GM03348 (cell line): Measurements from ENCODE around the gene MAN2A2.

ENCODE experiments used
- DNase-seq: peaks from one replicate; pipeline ENCODE4 v3.0.0; 2012; ENCODE audit warnings: low spot score

MAN2A2 gene

DNA sequence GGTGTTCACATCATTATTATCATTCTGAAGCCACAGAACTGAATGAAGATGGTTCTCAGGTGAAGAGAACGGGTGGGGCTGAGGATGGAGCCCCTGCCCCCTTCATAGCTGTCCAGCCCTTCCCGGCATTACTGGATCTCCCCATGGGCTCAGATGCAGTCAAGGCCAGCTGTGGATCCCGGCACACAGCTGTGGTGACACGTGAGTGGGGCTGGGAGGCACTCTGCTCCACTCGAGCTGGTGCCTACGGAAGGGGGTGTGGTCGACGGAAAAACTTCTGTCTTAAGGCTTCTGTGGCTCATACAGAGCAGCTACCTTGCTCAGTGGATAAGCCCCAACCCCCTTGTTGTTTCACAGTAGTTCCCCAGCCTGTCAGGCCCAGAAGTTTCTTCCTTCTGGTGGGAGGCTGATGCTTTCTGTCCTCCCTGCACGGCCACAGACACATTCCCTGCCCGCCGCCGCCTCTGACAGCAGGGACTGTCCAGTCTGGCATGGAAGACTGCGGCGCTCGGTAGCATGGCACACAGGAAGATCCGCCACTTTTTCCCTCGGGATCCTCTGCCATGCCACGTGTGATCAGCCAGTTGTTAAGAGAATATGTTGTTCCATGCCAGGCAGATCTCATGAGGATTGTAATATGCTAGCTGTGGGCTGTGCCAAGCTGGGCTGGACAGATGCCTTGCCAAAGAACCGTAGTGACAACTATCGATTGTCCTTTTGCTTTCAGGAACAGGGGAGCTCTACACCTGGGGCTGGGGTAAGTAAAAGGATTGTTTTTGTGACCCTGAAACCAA is 57.4 kb downstream of the MAN2A2 start:
- no peak for DNase-seq

DNA sequence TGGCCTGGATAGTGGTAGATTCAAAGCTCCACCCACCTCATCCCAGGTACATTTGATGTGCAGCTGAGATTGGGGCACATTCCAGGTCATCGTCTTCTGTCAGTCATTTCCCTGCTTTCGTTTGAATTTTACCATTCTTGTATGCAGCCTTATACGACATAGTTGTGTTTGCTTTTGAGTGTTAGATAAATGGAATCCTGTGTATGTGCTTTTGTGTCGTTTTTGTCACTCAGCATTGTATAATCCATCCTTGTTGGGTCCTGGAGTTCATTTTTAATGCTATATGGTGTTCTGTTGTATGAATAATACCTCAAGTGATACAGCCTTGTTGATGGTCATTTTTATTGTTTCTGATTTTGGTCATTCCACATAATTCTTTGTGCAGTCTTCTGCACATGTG is 58.9 kb downstream of the MAN2A2 start:
- DNase-seq, result no peak

DNA sequence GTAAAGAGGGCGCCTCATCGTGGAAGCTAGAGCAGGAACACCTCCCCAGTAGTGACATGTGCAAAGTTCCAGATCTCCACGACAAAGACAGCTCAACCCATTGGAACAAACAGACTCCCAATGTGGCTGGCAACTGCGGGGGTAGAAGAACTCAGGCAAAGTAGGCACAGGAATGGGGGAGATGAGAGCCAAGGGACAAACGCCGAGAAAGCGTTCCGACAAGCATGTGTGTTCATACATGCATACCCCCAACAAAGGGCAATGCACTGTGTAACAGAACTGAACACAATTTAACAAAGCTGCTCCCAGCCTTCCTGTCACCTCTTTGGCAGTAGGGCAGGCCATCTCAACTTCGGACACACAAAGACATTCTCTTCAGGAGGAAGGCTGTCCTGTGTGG is 63.2 kb downstream of the MAN2A2 start:
- no peak for DNase-seq

DNA sequence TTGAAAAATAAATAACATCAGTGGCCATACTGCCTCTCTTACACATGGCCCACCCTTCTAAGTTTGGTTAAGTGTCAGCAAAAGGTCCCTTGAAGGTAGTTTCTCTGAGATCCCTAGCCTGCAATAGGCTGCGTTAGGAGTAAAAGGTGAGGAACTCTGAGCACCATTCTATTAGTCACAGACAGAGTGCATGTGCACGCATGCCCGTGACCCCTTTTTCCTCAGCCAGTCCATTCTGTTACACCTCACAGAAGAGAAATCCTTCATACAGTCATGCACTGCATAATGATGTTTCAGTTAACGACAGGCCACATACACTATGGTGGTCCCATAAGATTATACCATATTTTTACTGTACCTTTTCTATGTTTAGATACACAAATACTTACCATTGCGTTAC is 64.1 kb downstream of the MAN2A2 start:
- DNase-seq, result no peak

DNA sequence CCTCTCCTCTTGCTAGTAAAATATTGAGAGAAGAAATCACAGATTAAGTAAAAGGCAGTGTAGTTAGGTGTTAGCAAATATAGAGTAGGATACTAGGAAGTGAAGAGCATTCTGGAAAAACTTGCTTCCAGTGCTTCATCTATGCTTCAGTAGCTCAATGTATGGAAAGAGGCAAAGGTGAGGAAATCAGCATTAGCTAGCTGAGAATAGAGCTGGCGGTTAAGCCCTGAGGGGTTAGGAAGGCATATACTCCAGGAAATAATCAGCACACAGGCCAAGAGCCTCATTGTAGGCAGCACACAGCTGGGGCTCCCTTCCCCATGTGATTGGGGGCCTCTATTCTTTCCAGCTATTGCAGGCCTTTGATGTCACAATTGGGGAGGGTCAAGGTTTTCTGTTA is 65.3 kb downstream of the MAN2A2 start:
- DNase-seq, result no peak

DNA sequence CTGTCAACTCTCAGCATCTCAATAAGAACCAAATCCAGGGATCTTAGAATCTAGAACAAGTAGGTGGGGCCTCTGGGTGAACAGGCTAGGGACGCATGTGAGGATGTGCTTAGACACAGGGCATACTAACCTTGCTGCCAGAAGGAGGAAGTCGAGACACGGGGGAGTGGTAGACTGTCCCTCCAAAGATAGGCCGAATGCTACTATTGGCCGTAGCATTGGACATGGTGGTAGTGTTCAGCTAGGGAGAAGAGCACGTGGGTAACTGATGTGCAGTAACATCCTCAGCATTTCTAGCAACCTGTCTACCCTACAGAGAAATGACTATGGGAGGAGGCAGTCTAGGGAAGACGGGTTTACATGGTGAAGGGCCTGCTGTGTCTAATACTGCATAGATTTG is 67.2 kb downstream of the MAN2A2 start:
- no peak for DNase-seq

DNA sequence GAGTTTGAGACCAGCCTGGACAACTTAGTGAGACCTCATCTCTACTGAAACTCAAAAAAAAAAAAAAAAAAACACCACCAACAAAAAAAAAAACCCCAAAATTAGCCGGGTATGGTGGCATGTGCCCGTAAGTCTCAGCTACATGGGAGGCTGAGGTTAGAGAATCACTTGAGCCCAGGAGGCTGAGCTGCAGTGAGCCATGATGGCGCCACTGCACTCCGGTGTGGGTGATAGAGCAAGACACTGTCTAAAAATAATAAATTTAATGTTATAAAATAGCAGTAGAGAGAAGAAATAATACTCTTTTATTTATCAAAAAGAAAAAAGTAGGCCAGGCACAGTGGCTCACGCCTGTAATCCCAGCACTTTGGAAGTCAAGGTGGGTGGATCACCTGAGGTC is 69.0 kb downstream of the MAN2A2 start:
- no peak for DNase-seq
